GM23338 (cell line): Measurements from ENCODE around the gene MYO18B.
"Not testable (repeated sequence)": the region's sequence is repeated elsewhere in the genome, so short reads cannot be mapped to it uniquely, and the experiment has no call there.

ENCODE experiments used
- POLR2AphosphoS5 ChIP-seq: IDR thresholded peaks from 2 replicates; pipeline ENCODE4 v1.6.1; 2016; ENCODE audit warnings: antibody characterized with exemption, low read depth
- TF ChIP-seq, protein P1 (sequence below), 2 experiments: fragments of 200-600 bp in 1 of 2; sonication (generic) in 1 of 2; conservative IDR thresholded peaks; 2 replicates each; pipeline versions ENCODE4 v1.5.1 to v1.6.1; 2016 to 2017; ENCODE audit warnings: antibody characterized with exemption in 2 of 2, low read depth in 2 of 2, mild to moderate bottlenecking in 2 of 2, moderate library complexity in 1 of 2

DNA sequence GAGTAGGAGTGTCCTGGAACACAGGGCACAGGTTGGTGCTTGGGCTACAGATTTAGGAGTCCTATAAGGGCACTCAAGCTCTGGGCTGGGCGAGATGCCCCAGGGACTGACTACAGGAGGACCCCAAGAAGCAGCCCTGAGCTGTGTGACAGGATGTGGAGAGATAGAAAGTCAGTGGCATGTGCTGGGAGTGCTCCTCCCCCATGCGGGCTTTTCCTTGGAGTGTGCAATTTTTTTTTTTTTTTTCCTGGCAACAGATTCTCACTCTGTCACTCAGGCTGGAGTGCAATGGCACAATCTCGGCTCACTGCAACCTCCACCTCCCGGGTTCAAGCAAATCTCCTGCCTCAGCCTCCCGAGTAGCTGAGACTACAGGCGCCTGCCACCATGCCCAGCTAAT lies 33.6 kb upstream of the MYO18B start:
- TF ChIP-seq, protein P1, sequence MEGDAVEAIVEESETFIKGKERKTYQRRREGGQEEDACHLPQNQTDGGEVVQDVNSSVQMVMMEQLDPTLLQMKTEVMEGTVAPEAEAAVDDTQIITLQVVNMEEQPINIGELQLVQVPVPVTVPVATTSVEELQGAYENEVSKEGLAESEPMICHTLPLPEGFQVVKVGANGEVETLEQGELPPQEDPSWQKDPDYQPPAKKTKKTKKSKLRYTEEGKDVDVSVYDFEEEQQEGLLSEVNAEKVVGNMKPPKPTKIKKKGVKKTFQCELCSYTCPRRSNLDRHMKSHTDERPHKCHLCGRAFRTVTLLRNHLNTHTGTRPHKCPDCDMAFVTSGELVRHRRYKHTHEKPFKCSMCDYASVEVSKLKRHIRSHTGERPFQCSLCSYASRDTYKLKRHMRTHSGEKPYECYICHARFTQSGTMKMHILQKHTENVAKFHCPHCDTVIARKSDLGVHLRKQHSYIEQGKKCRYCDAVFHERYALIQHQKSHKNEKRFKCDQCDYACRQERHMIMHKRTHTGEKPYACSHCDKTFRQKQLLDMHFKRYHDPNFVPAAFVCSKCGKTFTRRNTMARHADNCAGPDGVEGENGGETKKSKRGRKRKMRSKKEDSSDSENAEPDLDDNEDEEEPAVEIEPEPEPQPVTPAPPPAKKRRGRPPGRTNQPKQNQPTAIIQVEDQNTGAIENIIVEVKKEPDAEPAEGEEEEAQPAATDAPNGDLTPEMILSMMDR (conservative IDR thresholded peaks at IDR 0.05; ENCODE audit: low read depth in 2 of 2) = not testable (repeated sequence)
- not testable (repeated sequence) for TF ChIP-seq POLR2AphosphoS5
